LNCAP (cell line): ENCODE data around the gene PIP5K1B.

Experiments
- CTCF ChIP-seq: fragments of 450-650 bp; IDR thresholded peaks from 2 replicates; pipeline ENCODE4 v1.5.1; 2017; ENCODE audit warnings: mild to moderate bottlenecking

Gene PIP5K1B

GRCh38 chr9:68822596-68823165 lies 117.6 kb downstream of the PIP5K1B start:
- no peak for TF ChIP-seq CTCF

- no peak for TF ChIP-seq CTCF
Observed at GRCh38 chr9:68825762-68826472, 120.9 kb downstream of the PIP5K1B start.

- TF ChIP-seq CTCF: no peak
Observed at GRCh38 chr9:68827837-68828744, 123.1 kb downstream of the PIP5K1B start.

GRCh38 chr9:68832101-68832500 lies 127.1 kb downstream of the PIP5K1B start:
- TF ChIP-seq CTCF: no peak

- TF ChIP-seq CTCF: no peak
Observed at GRCh38 chr9:68832861-68833518, 128.0 kb downstream of the PIP5K1B start.

- no peak for TF ChIP-seq CTCF
Observed at GRCh38 chr9:68834931-68835520, 130.0 kb downstream of the PIP5K1B start.

GRCh38 chr9:68836788-68837187 lies 131.7 kb downstream of the PIP5K1B start:
- TF ChIP-seq CTCF: no peak
